Activated CD4-positive, alpha-beta T cell treated with anti-CD3 and anti-CD28 coated beads, Interleukin-2, Interleukin-4, amounts not matched to agents 100 ng/mL and 50 ng/mL, durations not matched to agents 16 hours and 8 hours (primary cell): Measurements from ENCODE around the gene HOXB2.

Experiments
- DNase-seq: peaks from one replicate; pipeline ENCODE4 v3.0.0-alpha.2; 2020; ENCODE audit warnings: low spot score

HOXB2 gene

GRCh38 chr17:48565925-48566710 is 21.2 kb upstream of the HOXB2 start:
- DNase-seq, result no peak

DNA sequence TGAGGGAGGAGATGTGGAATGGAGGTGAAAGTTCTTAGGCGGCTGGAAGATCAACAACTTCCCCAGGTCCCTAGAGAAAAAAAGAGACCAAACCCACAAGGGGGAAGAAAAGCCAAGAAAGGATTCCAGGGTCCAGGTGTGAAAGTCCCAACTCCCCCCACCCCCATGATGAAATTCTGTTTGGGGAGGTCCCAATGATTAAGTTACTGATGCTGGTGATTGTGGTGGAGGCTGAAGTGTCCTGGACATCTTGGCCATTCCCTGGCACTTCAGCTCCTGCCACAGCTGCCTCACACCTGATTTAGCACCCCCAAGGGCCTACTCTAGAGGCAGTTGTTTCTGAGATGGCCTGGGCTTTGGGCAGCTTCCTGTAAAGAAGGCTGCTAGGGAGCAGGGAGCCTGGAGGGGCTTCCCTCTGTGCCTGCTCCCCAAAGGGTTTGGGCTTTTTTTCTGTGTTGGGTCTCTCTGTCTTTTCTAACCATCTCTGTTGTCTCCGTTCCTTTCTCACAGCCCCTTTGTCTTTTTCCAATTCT is 20.2 kb upstream of the HOXB2 start:
- no peak for DNase-seq

DNA sequence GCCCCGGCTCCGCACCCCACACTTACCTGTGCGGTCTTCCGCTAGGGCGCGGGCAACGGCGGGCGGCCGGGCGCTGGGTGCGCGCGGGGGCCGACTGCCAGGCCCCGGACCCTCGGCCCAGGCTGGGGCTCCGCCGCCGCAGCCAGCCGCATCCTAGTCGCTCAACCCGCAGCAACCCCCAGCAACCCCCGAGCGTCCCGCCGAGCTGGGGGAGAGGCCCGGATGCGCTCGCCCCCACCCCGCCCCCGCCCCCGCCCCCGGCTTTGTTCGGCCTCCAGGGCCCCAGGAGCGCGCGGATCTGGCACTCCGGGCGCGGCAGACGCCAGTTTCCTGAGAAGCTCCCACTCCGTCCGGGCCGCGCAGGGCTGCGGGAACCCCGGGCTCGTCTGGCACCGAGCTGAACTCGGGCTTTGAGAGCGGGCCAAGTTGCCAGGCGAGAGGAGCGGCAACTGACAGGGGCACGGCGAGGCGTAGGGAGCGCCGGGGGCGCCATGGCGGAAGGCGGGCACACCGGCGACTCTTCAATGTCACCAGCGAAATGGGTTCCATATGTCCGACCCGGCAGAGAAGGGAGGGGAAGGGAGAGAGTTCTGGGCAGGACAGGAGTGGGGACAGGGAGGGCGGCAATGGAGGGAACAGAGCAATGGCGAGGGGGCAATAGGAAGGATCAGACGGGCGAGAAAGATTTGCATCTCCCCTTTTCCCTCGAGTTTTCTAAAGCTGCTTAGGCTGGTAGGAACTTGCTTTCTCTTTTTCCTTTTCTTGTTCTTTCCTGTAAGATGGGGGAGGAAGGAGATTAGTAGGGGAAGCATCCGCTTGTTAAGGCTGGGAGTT is 19.5 kb upstream of the HOXB2 start:
- DNase-seq, result no peak

- DNase-seq, result no peak
Measured at GRCh38 chr17:48563867-48564187, 18.9 kb upstream of the HOXB2 start.

- no peak for DNase-seq
Measured at GRCh38 chr17:48563385-48563838, 18.5 kb upstream of the HOXB2 start.

- DNase-seq, result no peak
Measured at GRCh38 chr17:48562934-48563333, 18.0 kb upstream of the HOXB2 start.

DNA sequence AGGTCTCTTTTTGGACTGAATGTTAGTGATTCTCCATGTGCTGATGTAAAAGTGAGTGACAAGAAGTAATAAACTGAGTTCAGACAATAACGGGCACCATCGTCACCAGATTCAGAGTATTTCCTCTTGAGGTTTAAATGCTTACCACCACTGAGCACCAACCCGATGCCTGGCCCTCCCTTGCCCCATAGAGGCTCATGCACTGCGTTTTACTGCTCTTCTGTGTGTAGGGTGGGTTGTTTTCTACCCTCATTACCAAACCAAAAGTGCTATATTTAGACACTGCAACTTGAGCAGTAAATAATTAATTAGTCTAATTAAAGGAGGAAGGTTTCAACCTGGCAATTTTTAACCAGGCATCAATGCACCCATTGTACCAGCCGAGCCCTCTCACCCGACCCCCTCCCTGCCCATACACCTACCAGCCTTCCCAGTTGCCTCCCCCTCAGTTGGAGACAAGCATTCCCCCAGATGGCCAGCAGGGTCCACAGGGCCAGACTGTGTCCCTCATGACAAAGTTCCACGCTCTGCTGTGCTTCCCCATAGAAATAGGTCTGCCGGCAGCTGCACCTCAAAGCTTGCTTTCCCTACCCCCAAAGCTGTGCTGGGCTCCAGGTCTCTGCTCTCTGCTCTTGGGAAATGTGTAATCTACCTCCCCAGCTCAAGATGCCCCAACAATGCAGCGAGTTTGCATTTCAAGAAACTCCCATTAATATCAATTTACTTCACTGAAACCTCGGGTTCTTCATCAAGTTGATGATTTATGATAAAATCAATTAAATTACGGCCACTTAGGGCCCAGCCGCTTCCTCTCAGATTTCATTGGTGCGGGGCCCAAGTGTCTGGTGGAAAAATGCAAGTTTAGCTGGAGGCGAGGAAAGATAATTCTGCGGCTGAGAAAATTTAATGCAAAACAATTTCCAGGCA is 17.2 kb upstream of the HOXB2 start:
- DNase-seq, result no peak

DNA sequence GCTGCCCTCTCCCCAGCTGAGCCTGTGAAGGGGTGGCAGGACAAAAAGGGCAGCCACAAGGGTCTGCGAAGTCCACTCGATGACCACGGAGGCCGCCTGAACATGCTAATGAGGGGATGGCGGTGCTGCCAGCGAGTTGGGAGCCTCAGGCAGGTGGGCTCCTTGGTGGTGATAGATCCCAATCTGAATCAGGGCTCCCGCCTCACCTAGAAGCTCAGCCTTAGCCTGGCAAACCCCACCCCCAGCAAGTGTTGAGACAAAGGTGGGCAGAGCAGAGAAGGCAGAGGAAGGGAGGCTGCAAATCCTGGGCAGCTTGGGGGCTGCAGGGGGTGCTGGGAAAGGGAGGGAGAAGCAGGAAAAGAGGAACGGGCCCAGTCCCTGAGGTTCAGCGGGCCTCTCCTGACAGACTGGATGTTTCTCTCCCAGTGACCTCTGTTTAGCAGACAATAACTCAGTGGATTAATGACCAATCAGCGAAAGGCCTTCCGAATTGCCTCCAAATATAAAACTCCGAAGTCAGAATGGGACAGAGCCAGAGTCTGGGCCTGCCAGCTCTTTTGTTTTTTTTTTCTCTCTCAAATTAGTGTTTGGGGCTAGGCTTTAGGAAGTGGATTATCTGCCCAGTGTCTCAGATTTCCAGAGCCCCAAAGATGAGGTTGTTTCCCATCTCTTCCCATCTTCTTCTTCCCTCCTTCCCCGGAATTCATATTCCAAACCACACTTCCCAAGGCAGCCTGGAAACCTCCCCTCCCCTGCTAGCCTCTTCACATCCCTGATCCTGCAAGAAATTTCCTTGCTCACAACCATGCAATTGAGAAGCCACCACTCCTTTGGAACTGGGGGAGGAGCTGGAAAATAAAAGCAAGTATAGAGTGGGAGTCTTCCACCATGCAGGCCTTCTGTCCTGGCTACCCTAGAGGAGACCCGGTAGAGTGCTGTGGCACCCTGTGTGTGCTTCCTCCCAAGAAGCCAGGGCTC is 15.2 kb upstream of the HOXB2 start:
- DNase-seq, result no peak

GRCh38 chr17:48559122-48559839 is 14.4 kb upstream of the HOXB2 start:
- DNase-seq, result no peak

- DNase-seq, result no peak
Measured at GRCh38 chr17:48558831-48559121, 13.9 kb upstream of the HOXB2 start.

GRCh38 chr17:48558057-48558830 is 13.3 kb upstream of the HOXB2 start:
- no peak for DNase-seq

- DNase-seq, result no peak
Measured at GRCh38 chr17:48556576-48557401, 11.9 kb upstream of the HOXB2 start.

DNA sequence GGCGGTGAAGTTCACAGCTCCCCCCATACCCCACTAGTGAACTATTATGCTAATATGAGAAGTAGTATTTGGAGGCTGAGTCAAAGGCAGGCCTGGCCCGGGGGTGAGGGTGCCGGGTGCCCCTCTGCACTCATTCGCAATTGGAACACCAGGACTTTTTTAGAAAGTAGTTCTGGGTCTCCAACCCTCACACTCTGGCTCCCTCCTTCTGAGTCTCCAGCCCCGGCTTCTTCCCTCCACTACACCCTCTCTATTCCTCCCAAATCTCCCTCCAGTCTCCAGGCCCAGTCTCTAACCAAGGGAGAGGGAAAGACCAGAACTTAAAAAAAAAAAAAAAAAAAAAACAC is 11.3 kb upstream of the HOXB2 start:
- DNase-seq, result no peak

DNA sequence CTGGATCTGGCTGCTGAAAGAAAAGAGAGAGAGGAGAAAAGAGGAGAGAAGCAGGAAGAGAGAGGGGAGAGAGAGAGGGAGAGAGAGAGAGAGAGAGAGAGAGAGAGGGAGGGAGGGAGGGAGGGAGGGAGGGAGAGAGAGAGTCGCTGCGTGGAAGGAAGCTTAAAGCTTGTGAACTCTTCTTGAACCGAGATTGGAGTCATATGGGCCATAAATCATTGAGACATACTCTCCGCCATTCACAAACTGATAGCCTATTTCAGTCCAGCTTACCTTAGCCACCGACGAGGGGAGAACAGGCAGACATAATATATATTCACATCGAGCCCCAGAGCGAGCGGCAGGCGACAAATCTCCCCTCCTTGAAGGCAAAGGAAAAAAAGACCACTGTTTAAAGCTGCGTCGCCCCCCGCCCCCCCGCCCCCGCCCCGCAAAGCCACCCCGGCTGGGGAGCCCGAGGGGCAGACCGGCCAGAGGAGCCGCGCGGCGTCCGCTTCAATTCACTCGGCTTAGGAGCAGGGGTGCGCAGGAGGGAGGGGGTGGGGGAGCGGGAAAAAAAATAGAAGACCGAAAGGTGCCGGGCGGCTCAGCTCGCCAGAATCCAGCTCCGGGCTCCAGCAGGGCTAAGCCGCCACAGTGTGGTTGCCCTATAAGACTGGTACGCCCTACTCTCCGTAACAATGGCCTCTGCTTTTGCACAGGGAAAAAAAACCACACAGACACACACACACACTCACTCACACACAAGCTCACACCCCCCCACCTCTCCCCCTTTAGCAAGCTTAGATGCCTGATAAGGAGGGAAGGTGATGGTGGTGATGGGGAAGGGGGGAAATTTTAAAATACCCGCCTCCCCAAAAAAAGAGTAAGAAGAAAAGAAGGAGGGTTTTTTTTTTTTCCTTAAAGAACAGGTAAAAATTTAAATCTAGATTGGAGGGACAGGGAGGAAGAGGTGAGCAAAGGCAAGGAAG is 10.6 kb upstream of the HOXB2 start:
- DNase-seq, result no peak

DNA sequence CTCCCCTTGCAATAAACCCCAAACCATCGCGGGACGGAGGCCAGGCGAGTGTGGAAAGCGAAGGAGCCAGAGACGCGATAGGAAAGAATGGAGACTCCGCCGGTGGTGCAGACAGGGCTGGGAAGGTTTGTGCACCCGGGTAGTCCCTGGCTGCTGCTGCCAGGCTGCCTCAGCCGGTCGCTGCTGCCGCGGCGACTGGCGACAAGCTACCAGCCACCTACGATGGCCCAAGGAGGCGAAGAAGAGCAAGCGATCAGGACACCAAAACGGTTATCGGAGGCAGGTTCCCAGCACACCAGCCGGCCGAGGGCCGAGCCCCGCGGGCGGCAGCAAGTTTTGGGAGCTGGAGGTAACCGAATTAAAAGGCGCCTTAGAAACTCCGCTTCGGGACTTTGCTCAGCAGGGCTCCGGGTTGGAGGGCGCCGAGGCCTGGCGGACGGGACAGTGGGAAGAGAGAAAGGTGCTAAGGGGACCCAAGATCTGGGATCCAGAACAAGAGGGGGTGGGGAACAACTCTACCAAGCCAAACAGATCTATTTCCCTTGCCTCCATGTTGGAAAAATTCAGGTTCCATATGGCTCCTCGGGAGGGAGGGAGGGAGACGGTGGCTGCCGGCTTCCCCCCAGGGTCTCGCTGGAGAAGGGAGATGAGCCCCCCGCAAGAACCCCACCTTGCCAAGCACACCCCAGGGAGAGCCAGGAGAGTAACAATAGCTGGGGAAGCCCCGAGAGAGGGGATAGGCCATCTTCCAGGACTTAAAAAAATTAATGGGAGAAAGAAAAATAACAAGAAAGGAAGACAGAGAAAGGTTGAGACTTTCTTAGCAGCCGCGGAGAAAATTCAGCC is 9.7 kb upstream of the HOXB2 start:
- no peak for DNase-seq

GRCh38 chr17:48553826-48554225 is 8.9 kb upstream of the HOXB2 start:
- no peak for DNase-seq

DNA sequence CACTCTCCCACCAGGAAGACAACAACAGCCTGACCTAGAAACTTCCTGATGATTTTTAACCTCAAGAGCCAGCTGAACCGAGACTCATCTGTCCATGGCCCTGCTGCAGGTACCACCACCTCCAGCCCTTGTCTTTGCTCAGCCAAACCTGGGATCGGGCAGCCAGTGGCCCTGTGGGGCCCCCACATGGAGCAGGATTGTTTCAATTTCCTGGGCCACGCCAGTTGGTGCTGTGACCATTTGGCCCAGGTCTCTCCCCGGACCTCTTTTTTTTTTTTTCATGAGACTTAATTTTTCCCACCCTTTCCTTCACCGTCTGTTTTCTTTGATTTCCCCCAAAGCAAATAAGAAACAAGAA is 8.3 kb upstream of the HOXB2 start:
- DNase-seq, result no peak
